Activated CD4-positive, alpha-beta T cell treated with anti-CD3 and anti-CD28 coated beads, Interleukin-2, amount 50 U/mL, for 24 hours (primary cell): ENCODE results near the gene LASP1.
"Not testable (repeated sequence)": the region's sequence is repeated elsewhere in the genome, so short reads cannot be mapped to it uniquely, and the experiment has no call there.

Experiments
- DNase-seq, 2 donors: peaks; one replicate each; pipeline ENCODE4 v3.0.0-alpha.2; 2020; ENCODE audit warnings: low read depth in 1 of 2, low spot score in 1 of 2

The LASP1 gene

GRCh38 chr17:38925263-38925995 lies 55.6 kb downstream of the LASP1 start, which contains the start of gene LASP1NB:
LASP1NB (plus strand) TSS chr17:38925614.
- DNase-seq, result no peak

GRCh38 chr17:38926293-38927070 lies 56.6 kb downstream of the LASP1 start:
- no peak for DNase-seq

GRCh38 chr17:38930782-38931181 lies 60.9 kb downstream of the LASP1 start:
- DNase-seq, result not testable (repeated sequence)

GRCh38 chr17:38933962-38934361 lies 64.1 kb downstream of the LASP1 start:
- not testable (repeated sequence) for DNase-seq

- no peak for DNase-seq
These were observed 70.1 kb downstream of the LASP1 start for GRCh38 chr17:38939987-38940386.

- no peak for DNase-seq
These were observed 70.5 kb downstream of the LASP1 start for GRCh38 chr17:38940404-38940803.

GRCh38 chr17:38942696-38943334 lies 73.0 kb downstream of the LASP1 start:
- no peak for DNase-seq

- no peak for DNase-seq
These were observed 73.7 kb downstream of the LASP1 start for GRCh38 chr17:38943607-38944006.

- no peak for DNase-seq
These were observed 77.3 kb downstream of the LASP1 start for GRCh38 chr17:38947189-38947588.

GRCh38 chr17:38953800-38954199 lies 83.9 kb downstream of the LASP1 start:
- DNase-seq, result not testable (repeated sequence)

GRCh38 chr17:38958326-38958725 lies 88.5 kb downstream of the LASP1 start:
- DNase-seq, result no peak

- DNase-seq, result no peak
These were observed 88.9 kb downstream of the LASP1 start for GRCh38 chr17:38958756-38959155.

- no peak for DNase-seq
These were observed 89.7 kb downstream of the LASP1 start for GRCh38 chr17:38959508-38959907.

GRCh38 chr17:38960402-38960801 lies 90.5 kb downstream of the LASP1 start:
- DNase-seq, result no peak

- no peak for DNase-seq
These were observed 91.6 kb downstream of the LASP1 start for GRCh38 chr17:38961413-38961812.

GRCh38 chr17:38967290-38967738 lies 97.5 kb downstream of the LASP1 start, which contains the start of gene FBXO47:
FBXO47 (minus strand) TSS chr17:38967403; CDS start chr17:38963025, 4,378 bp downstream.
- peak; percentile 52 to 82 for DNase-seq

GRCh38 chr17:38969281-38969680 lies 99.4 kb downstream of the LASP1 start:
- DNase-seq, result no peak

GRCh38 chr17:38970128-38970527 lies 100.3 kb downstream of the LASP1 start:
- DNase-seq, result no peak

GRCh38 chr17:38970804-38971203 lies 100.9 kb downstream of the LASP1 start:
- no peak for DNase-seq
